GM10266 (cell line): ENCODE data around the gene ABCC2.
"Not testable (repeated sequence)": the region's sequence is repeated elsewhere in the genome, so short reads cannot be mapped to it uniquely, and the experiment has no call there.

Source experiments
- DNase-seq: peaks from one replicate; pipeline ENCODE4 v3.0.0; 2012; ENCODE audit errors: extremely low spot score
- TF ChIP-seq, protein P1 (sequence below): IDR thresholded peaks from 2 replicates; pipeline ENCODE4 v1.5.1; 2012; ENCODE audit warnings: mild to moderate bottlenecking, low read depth; ENCODE audit not compliant: control insufficient read depth, insufficient read depth; ENCODE audit errors: missing control alignments

Gene ABCC2

DNA sequence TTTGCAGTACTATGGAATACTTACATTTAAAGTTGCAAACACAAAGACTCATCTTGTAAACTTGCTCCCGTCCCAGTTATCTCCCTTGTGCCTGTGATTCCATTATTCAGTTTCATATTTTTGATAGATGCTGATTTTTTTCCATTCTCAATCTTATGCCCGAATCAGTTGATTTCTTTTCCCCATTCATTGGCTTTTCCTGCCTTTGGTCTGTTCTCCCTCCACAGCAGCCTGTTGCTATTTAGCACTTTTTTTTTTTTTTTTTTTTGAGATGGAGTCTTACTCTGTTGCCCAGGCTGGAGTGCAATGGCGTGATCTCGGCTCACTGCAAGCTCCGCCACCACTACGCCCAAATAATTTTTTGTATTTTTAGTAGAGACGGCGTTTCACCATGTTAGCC, 78.0 kb downstream of the ABCC2 start:
- TF ChIP-seq, protein P1, sequence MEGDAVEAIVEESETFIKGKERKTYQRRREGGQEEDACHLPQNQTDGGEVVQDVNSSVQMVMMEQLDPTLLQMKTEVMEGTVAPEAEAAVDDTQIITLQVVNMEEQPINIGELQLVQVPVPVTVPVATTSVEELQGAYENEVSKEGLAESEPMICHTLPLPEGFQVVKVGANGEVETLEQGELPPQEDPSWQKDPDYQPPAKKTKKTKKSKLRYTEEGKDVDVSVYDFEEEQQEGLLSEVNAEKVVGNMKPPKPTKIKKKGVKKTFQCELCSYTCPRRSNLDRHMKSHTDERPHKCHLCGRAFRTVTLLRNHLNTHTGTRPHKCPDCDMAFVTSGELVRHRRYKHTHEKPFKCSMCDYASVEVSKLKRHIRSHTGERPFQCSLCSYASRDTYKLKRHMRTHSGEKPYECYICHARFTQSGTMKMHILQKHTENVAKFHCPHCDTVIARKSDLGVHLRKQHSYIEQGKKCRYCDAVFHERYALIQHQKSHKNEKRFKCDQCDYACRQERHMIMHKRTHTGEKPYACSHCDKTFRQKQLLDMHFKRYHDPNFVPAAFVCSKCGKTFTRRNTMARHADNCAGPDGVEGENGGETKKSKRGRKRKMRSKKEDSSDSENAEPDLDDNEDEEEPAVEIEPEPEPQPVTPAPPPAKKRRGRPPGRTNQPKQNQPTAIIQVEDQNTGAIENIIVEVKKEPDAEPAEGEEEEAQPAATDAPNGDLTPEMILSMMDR: no peak
- DNase-seq: no peak

DNA sequence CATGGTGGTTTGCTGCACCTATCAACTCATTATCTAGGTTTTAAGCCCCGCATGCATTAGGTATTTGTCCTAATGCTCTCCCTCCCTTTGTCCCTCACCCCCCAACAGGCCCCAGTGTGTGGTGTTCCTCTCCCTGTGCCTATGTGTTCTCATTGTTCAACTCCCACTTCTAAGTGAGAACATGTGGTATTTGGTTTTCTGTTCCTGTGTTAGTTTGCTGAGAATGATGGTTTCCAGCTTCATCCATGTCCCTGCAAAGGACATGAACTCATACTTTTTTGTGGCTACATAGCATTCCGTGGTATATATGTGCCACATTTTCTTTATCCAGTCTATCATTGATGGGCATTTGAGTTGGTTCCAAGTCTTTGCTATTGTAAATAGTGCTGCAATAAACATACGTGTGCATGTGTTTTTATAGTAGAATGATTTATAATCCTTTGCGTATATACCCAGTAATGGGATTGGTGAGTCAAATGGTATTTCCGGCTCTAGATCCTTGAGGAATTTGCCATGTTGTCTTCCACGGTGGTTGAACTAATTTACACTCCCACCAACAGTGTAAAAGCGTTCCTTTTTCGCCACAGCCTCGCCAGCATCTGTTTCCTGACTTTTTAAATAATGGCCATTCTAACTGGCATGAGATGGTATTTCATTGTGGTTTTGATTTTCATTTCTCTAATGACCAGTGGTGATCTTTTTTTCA, 81.2 kb downstream of the ABCC2 start:
- not testable (repeated sequence) for DNase-seq

DNA sequence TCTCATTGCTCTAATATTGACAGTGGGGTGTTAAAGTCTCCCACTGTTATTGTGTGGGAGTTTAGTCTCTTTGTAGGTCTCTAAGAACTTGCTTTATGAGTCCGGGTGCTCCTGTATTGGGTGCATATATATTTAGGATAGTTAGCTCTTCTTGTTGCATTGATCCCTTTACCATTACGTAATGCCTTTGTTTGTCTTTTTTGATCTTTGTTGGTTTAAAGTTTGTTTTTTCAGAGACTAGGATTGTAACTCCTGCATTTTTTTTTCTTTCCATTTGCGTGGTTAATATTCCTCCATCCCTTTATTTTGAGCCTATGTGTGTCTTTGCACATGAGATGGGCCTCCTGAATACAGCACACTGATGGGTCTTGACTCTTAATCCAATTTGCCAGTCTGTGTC, 84.8 kb downstream of the ABCC2 start:
- DNase-seq: not testable (repeated sequence)

DNA sequence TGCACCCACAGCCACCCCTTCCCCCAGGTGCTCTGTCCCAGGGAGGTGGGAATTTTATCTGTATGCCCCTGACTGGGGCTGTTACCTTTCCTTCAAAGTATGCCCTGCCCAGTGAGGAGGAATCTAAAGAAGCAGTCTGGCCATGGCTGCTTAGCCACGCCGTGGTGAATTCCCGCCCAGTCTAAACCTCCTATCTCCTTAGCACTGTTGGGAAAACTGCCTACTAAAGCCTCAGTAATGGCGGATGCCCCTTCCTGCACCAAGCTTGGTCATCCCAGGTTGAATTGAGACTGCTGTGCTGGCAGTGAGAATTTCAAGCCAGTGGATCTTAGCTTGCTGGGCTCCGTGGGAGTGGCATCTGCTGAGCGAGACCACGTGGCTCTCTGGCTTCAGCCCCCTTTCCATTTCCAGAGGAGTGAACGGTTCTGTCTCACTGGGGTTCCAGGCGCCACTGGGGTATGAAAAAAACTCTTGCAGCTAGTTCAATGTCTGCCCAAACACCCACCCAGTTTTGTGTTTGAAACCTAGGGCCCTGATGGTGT, 87.2 kb downstream of the ABCC2 start:
- TF ChIP-seq, protein P1: no peak
- DNase-seq: no peak

DNA sequence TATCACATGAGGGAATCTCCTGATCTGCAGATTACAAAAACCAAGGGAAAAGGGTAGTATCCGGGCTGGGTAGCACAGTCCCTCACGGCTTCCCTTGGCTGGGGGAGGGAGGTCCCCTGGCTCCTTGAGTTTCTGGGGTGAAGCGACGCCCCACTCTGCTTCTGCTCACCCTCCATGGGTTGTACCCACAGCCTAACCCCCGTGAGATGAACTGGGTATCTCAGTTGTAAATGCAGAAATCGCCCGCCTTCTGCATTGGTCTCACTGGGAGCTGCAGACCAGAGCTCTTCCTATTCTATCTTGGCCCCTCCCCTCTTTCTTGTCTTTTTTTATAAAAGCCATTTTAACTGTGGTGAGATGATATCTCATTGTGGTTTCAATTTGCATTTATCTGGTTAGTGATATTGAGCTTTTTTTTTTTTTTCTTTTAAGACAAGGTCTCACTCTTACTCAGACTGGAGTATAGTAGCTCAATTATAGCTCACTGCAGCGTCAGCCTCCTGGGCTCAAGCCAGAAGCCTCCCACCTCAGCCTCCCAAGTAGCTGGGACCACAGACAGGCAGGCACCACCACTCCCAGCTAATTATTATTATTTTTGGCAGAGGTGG, 87.8 kb downstream of the ABCC2 start:
- DNase-seq: no peak
- TF ChIP-seq, protein P1: no peak

DNA sequence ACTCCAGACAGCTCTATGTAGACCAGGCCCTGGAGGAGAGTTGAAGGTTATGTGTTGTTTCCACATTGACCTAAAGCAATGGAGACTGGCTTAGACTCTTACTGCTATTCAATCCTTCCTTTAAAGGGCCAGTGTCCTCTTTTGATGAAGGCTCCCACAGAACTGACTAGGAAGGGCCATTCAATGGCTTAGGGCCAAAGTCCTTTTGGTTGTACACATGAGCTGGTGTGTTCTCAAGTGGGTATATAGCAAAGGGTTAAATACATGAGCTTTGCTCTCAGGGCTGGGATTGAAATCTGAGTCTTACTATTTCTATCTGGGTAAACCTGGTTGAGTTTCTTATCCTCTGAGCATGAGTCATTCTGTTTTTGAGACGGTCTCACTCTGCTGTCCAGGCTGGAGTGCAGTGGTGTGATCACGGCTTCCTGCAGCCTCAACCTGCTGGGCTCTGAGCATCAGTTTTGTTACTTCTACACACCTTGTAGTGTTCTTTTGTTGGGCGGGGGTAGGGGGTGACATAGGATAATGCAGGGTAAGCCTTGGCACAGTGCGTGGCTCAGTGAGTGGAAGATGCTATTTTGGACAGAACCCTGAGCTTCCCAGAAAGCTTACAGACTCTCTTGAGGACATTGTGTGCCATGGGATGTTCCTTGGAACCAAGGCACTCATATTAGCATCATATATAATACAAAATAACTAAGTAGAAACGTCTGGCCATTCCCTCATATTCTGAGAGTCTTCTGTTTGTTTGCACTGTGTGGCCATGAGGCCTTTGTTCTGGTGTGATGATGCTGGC, 90.1 kb downstream of the ABCC2 start:
- TF ChIP-seq, protein P1: no peak
- DNase-seq: no peak

DNA sequence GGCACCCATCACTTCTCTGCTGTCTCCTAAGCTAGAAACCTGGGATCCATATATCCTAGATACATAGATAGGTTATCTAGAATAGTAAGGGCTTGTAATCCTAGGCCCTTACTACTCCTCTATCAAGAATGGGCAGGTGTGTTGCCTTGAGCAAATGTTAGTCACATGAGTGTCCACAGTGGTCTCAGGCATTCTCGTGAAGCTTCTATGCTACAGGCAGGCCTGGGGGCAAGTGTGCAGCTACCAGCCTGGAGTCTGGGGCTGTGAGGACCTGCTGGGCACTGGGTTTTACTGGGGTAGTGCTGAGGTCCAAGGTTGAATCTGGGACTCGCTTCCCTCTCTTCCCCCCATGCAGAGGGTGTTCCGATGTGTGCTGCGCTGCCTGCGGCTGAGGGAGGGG, 91.4 kb downstream of the ABCC2 start:
- no peak for DNase-seq
- TF ChIP-seq, protein P1: no peak
